HFFc6 (cell line): Measurements from ENCODE around the gene A1BG. TPM values are rescaled to one million over a fixed set of nuclear protein-coding genes. Genes with fewer than 3 reads are reported as not detected.

ENCODE experiments used
- DNase-seq: peaks from one replicate; pipeline ENCODE4 v3.0.0-alpha.2; 2018
- H3K27ac Mint-ChIP-seq: 2 replicates; pipeline ENCODE4 v1.8.0; 2020; ENCODE audit warnings: mild to moderate bottlenecking, mixed read lengths
- H3K27me3 Mint-ChIP-seq: 2 replicates; pipeline ENCODE4 v1.8.0; 2021; ENCODE audit warnings: mild to moderate bottlenecking, moderate library complexity, mixed read lengths; ENCODE audit not compliant: insufficient read depth
- H3K36me3 Mint-ChIP-seq: 2 replicates; pipeline ENCODE4 v1.8.0; 2021; ENCODE audit warnings: low read depth, mixed read lengths
- H3K4me1 Mint-ChIP-seq: 2 replicates; pipeline ENCODE4 v1.8.0; 2020; ENCODE audit warnings: low read depth, mixed read lengths
- H3K4me3 Mint-ChIP-seq: 2 replicates; pipeline ENCODE4 v1.8.0; 2020; ENCODE audit warnings: mild to moderate bottlenecking, moderate library complexity, mixed read lengths
- H3K9me3 Mint-ChIP-seq: 2 replicates; pipeline ENCODE4 v1.8.0; 2020; ENCODE audit warnings: mild to moderate bottlenecking, mixed read lengths
- total RNA-seq, 6 experiments: library from RNA; stranded (reverse); fragmentation: NEBNext Ultra II Directional; extraction: Animal tissue kit (Norgen Biotek cat#: 25700); gene quantifications; 2 replicates in 1 of 6; 3 replicates in 5 of 6; pipeline ENCODE4 v1.2.3, GENCODE V29; 2021
- TF ChIP-seq, protein P1 (sequence below): fragments of 200-600 bp; sonication (generic); IDR thresholded peaks from 2 replicates; pipeline ENCODE4 v1.5.0; 2021; ENCODE audit warnings: antibody characterized with exemption, mild to moderate bottlenecking

A1BG gene
- total RNA-seq, 6 experiments from 2014 or later = 21.2 to 36.9 (median 25.4) TPM

DNA sequence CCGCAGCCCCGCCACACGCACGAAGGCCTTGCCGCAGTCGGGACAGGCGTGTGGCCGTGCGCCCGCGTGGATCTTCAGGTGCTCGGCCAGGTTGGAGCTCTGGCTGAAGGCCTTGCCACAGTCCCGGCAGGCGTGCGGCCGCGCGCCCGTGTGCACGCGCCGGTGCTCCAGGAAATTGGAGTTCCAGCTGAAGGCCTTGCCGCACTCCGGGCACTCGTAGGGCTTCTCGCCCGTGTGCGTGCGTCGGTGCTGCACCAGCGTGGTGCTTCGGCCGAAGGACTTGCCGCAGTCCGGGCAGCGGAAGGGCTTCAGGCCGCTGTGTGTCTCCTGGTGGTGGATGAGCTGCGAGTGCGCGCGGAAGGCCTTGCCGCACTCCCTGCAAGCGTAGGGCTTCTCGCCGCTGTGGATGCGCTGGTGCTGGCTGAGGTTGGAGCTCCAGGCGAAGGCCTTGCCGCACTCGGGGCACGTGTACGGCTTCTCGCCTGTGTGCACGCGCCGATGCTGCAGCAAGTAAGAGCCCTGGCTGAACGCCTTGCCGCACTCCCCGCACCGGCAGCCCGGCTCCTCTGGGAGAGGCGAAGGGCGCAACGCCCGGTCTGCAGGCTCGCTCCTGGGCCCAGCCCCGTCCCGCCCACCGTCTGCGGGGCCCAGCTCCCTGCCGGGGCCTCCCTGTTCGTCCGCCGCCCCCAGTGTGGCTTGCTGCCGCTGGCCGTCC lies 3.6 kb upstream of the A1BG start:
- H3K9me3 Mint-ChIP-seq = no peaks in the 10 kb centered on the region
- H3K4me1 Mint-ChIP-seq = peaks cover 4% of the 10 kb centered on the region
- H3K36me3 Mint-ChIP-seq = peaks cover 7% of the 10 kb centered on the region; the same call in 1 of the 2 replicates
- DNase-seq = no peak
- H3K27ac Mint-ChIP-seq = no peak overlapping the region
- peaks cover 1% of the 10 kb centered on the region for H3K27me3 Mint-ChIP-seq
- TF ChIP-seq, protein P1, sequence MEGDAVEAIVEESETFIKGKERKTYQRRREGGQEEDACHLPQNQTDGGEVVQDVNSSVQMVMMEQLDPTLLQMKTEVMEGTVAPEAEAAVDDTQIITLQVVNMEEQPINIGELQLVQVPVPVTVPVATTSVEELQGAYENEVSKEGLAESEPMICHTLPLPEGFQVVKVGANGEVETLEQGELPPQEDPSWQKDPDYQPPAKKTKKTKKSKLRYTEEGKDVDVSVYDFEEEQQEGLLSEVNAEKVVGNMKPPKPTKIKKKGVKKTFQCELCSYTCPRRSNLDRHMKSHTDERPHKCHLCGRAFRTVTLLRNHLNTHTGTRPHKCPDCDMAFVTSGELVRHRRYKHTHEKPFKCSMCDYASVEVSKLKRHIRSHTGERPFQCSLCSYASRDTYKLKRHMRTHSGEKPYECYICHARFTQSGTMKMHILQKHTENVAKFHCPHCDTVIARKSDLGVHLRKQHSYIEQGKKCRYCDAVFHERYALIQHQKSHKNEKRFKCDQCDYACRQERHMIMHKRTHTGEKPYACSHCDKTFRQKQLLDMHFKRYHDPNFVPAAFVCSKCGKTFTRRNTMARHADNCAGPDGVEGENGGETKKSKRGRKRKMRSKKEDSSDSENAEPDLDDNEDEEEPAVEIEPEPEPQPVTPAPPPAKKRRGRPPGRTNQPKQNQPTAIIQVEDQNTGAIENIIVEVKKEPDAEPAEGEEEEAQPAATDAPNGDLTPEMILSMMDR = no peak
- H3K4me3 Mint-ChIP-seq = no peak overlapping the region

DNA sequence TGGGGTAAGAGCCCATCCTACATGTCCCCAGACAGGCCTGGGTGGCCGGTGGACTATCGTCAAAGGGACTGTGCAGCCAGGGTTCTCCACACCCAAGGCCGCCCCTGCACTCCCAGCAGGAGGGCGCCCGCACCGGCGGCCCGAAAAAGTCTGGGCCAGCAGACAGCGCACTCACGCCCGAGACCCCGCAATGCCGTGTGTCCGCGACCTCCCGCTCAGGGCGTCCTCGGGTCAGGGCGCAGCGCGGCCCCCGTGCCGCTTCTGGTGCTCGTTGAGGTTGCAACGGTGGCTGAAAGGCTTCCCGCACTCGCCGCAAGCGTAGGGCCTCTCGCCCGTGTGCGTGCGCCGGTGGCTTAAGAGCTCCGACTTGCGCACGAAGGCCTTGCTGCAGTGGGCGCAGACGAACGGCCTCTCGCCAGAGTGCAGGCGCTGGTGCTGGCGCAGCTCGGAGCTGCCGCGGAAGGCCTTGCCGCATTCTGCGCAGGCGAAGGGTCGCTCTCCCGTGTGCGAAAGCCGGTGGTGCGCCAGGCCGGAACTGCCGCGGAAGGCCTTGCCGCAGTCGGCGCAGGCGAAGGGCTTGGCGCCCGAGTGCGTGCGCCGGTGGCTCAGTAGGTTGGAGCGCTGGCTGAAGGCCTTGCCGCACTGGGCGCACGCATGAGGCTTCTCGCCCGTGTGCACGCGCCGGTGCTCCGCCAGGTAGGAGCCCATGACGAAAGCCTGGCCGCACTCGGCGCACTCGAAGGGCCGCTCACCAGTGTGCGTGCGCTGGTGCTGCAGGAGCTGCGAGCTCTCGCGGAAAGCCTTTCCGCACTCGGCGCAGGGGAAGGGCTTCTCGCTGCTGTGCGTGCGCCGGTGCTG lies 2.8 kb upstream of the A1BG start:
- H3K9me3 Mint-ChIP-seq = no peaks in the 10 kb centered on the region
- H3K4me1 Mint-ChIP-seq = no peaks in the 10 kb centered on the region
- H3K27ac Mint-ChIP-seq = no peak overlapping the region
- H3K36me3 Mint-ChIP-seq = peaks cover 8% of the 10 kb centered on the region; the same call in 1 of the 2 replicates
- no peaks in the 10 kb centered on the region for H3K27me3 Mint-ChIP-seq
- no peak for DNase-seq
- H3K4me3 Mint-ChIP-seq = no peak overlapping the region
- TF ChIP-seq, protein P1 = no peak

DNA sequence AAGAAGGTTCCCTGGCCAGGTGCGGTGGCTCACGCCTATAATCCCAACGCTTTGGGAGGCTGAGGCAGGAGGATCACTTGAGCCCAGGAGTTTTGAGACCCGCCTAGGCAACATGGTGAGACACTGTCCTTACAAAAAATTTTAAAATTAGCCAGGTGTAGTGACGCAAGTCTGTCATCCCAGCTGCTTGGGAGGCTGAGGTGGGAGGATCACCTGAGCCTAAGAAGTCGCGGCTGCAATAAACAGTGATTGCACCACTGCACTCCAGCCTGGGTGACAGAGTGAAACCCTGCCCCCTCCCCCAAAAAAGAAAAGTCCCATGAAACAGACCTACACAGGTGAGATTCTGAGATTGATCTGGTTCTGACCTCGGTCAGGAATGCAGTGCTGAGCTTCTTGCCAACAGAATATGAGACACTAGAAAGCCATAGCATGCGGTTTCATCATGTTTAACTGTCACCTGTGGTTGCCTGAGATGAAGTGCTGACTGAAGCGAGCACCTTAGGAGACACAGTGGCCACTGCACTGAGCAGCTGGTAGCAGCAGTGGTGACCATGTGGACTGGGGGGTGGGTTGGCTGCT lies 2.0 kb upstream of the A1BG start:
- H3K4me1 Mint-ChIP-seq = no peaks in the 10 kb centered on the region
- TF ChIP-seq, protein P1 = no peak
- H3K27me3 Mint-ChIP-seq = no peaks in the 10 kb centered on the region
- H3K4me3 Mint-ChIP-seq = no peak overlapping the region
- H3K36me3 Mint-ChIP-seq = peaks cover 8% of the 10 kb centered on the region; the same call in 1 of the 2 replicates
- no peak for DNase-seq
- H3K27ac Mint-ChIP-seq = no peak overlapping the region
- H3K9me3 Mint-ChIP-seq = no peaks in the 10 kb centered on the region

DNA sequence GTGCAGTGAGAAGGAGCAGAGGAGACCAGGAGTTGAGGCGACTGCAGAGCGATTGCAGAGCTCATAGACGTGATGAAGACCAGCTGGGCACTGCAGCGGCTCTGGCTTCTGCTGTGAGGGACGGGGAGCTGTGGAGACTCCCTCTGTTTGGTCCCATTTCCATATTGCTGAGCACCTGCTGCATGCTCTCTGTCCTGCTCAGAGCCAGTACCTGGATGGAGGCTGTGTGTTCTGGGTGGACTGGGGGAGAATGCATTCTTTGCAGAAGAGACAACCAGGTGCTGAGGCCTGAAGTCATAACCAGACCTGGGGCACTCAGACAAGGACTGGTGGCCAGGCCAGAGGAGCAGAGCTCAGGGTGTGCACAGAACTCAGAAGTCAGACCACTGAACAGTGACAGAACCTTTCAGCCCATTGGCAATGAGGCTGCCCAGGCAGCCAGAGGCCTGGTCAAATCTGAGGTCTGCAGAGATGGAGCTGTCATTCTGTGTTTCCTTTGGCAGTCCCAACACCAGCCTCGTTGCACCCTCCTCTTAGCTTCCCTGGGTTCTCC lies 1.3 kb upstream of the A1BG start:
- no peak for DNase-seq
- TF ChIP-seq, protein P1 = no peak
- Mint-ChIP-seq H3K4me1 (0 out of 2 replicates have a peak, but pooled peaks cover 2% of the 10 kb centered on the region), H3K27me3 (no peaks in the 10 kb centered on the region), H3K4me3 (no peak overlapping the region), H3K9me3 (peaks cover 2% of the 10 kb centered on the region; the same call in 1 of the 2 replicates), H3K27ac (no peak overlapping the region), H3K36me3 (peaks cover 8% of the 10 kb centered on the region; the same call in 1 of the 2 replicates)

DNA sequence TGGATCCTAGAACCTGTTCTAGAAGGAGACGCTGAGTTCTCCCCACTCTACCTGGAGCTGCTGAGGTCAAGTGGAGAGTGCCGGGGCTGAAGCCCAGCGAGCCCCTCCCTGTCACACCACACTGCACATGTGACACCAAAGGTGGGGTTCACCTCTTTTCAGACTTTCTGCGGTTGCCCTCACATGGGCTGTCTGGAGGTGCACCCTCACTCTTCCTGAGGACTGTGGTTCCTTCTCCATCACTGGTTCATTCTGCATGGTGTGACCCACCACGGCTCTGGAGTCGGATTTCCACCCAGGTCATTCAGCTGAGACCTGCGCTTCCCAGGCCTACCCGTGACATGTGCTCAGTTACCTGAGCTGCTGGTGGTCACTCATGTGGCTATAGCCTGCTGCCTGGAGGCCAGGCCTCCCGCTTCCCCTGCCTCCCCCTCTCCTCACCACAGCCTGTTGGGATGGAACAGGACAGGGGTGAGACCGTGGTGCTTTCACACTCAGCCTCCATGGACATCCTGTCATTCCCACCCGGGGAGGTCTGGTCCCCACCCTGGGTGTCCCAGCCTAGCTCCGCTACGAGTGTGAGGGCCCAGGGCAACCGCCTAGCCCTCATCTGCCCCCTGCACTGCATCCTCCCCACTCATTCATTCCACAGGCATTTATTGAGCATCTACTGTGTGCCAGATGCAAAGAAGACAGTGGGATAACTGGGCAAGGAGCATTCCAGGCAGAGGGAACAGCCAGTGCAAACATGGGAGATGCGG lies 605 bp upstream of the A1BG start:
- Mint-ChIP-seq H3K9me3 (peaks cover 4% of the 10 kb centered on the region; the same call in 1 of the 2 replicates), H3K27me3 (no peaks in the 10 kb centered on the region), H3K27ac (no peak overlapping the region), H3K4me3 (no peak overlapping the region), H3K4me1 (peaks cover 6% of the 10 kb centered on the region; the same call in 1 of the 2 replicates), H3K36me3 (peaks cover 8% of the 10 kb centered on the region; the same call in 1 of the 2 replicates)
- TF ChIP-seq, protein P1 = no peak
- DNase-seq = no peak
